Dendritic cell treated with granulocyte-macrophage colony-stimulating factor and Interleukin-4, amounts not matched to agents 40 ng/mL and 50 ng/mL, for 4 days (primary cell): ENCODE measurements around the gene NXN.
"Not testable (repeated sequence)": the region's sequence is repeated elsewhere in the genome, so short reads cannot be mapped to it uniquely, and the experiment has no call there.

ENCODE experiments used
- H3K27ac Mint-ChIP-seq: one replicate; pipeline ENCODE4 v1.8.0; 2022; ENCODE audit warnings: mild to moderate bottlenecking, mixed read lengths
- H3K27me3 Mint-ChIP-seq: one replicate; pipeline ENCODE4 v1.8.0; 2022; ENCODE audit warnings: mild to moderate bottlenecking, mixed read lengths
- H3K36me3 Mint-ChIP-seq: one replicate; pipeline ENCODE4 v1.8.0; 2022; ENCODE audit warnings: low read depth, mixed read lengths
- H3K4me1 Mint-ChIP-seq: one replicate; pipeline ENCODE4 v1.8.0; 2022; ENCODE audit warnings: low read depth, mixed read lengths
- H3K4me3 Mint-ChIP-seq: one replicate; pipeline ENCODE4 v1.8.0; 2022; ENCODE audit warnings: mild to moderate bottlenecking, moderate library complexity, mixed read lengths
- H3K9me3 Mint-ChIP-seq: one replicate; pipeline ENCODE4 v1.8.0; 2022; ENCODE audit warnings: mixed read lengths
- intact Hi-C: fragments of 100-400 bp; cut with micrococcal nuclease; formaldehyde crosslinking; loops from one replicate; pipeline ENCODE4 v1.15.0; 2022

Gene NXN

GRCh38 chr17:917941-918740 lies 61.4 kb downstream of the NXN start:
- peaks cover 18% of the 10 kb centered on the region for H3K27me3 Mint-ChIP-seq
- no peaks in the 10 kb centered on the region for H3K9me3 Mint-ChIP-seq
- no peaks in the 10 kb centered on the region for H3K4me1 Mint-ChIP-seq
- H3K36me3 Mint-ChIP-seq: no peaks in the 10 kb centered on the region
- H3K4me3 Mint-ChIP-seq: no peak overlapping the region
- no peak overlapping the region for H3K27ac Mint-ChIP-seq
- intact Hi-C loops: no loop called here

GRCh38 chr17:917391-917811 lies 62.2 kb downstream of the NXN start:
- intact Hi-C loops: no loop called here
- Mint-ChIP-seq H3K4me3 (no peak overlapping the region), H3K4me1 (no peaks in the 10 kb centered on the region), H3K27me3 (peaks cover 23% of the 10 kb centered on the region), H3K9me3 (no peaks in the 10 kb centered on the region), H3K27ac (no peak overlapping the region), H3K36me3 (no peaks in the 10 kb centered on the region)

GRCh38 chr17:916315-916714 lies 63.3 kb downstream of the NXN start:
- Mint-ChIP-seq H3K4me1 (no peaks in the 10 kb centered on the region), H3K27ac (no peak overlapping the region), H3K27me3 (peaks cover 29% of the 10 kb centered on the region), H3K9me3 (no peaks in the 10 kb centered on the region), H3K4me3 (no peak overlapping the region), H3K36me3 (no peaks in the 10 kb centered on the region)
- intact Hi-C loops: no loop called here

GRCh38 chr17:915538-916201 lies 63.9 kb downstream of the NXN start:
- H3K36me3 Mint-ChIP-seq: no peaks in the 10 kb centered on the region
- no peak overlapping the region for H3K27ac Mint-ChIP-seq
- intact Hi-C loops: no loop called here
- H3K4me3 Mint-ChIP-seq: no peak overlapping the region
- peaks cover 32% of the 10 kb centered on the region for H3K27me3 Mint-ChIP-seq
- H3K9me3 Mint-ChIP-seq: no peaks in the 10 kb centered on the region
- H3K4me1 Mint-ChIP-seq: no peaks in the 10 kb centered on the region

GRCh38 chr17:914561-914960 lies 65.0 kb downstream of the NXN start:
- H3K9me3 Mint-ChIP-seq: no peaks in the 10 kb centered on the region
- H3K36me3 Mint-ChIP-seq: no peaks in the 10 kb centered on the region
- intact Hi-C loops: no loop called here
- H3K27me3 Mint-ChIP-seq: peaks cover 42% of the 10 kb centered on the region
- H3K4me3 Mint-ChIP-seq: no peak overlapping the region
- no peaks in the 10 kb centered on the region for H3K4me1 Mint-ChIP-seq
- no peak overlapping the region for H3K27ac Mint-ChIP-seq

- Mint-ChIP-seq H3K27me3 (peaks cover 52% of the 10 kb centered on the region), H3K4me3 (no peak overlapping the region), H3K4me1 (no peaks in the 10 kb centered on the region), H3K27ac (no peak overlapping the region), H3K9me3 (no peaks in the 10 kb centered on the region), H3K36me3 (no peaks in the 10 kb centered on the region)
- intact Hi-C loops: no loop called here
These were observed 66.4 kb downstream of the NXN start for GRCh38 chr17:913207-913606.

GRCh38 chr17:909642-910323 lies 69.8 kb downstream of the NXN start:
- Mint-ChIP-seq H3K4me3 (no peak overlapping the region), H3K36me3 (no peaks in the 10 kb centered on the region), H3K9me3 (no peaks in the 10 kb centered on the region), H3K4me1 (peaks cover 7% of the 10 kb centered on the region), H3K27me3 (peaks cover 68% of the 10 kb centered on the region), H3K27ac (no peak overlapping the region)
- intact Hi-C loops: no loop called here

- no peak overlapping the region for H3K4me3 Mint-ChIP-seq
- H3K36me3 Mint-ChIP-seq: no peaks in the 10 kb centered on the region
- H3K9me3 Mint-ChIP-seq: no peaks in the 10 kb centered on the region
- peaks cover 79% of the 10 kb centered on the region for H3K27me3 Mint-ChIP-seq
- H3K4me1 Mint-ChIP-seq: peaks cover 7% of the 10 kb centered on the region
- intact Hi-C loops: no loop called here
- H3K27ac Mint-ChIP-seq: no peak overlapping the region
These were observed 71.9 kb downstream of the NXN start for GRCh38 chr17:907725-908124.

GRCh38 chr17:905708-906107 lies 73.9 kb downstream of the NXN start:
- H3K4me1 Mint-ChIP-seq, H3K36me3 Mint-ChIP-seq, intact Hi-C loops, H3K27ac Mint-ChIP-seq, H3K9me3 Mint-ChIP-seq, H3K4me3 Mint-ChIP-seq: not testable (repeated sequence)
- peaks cover 84% of the 10 kb centered on the region for H3K27me3 Mint-ChIP-seq

GRCh38 chr17:903691-904481 lies 75.7 kb downstream of the NXN start:
- no peaks in the 10 kb centered on the region for H3K9me3 Mint-ChIP-seq
- H3K4me1 Mint-ChIP-seq: peaks cover 7% of the 10 kb centered on the region
- no peaks in the 10 kb centered on the region for H3K36me3 Mint-ChIP-seq
- intact Hi-C loops: no loop called here
- H3K4me3 Mint-ChIP-seq: no peak overlapping the region
- peaks cover 82% of the 10 kb centered on the region for H3K27me3 Mint-ChIP-seq
- no peak overlapping the region for H3K27ac Mint-ChIP-seq

- intact Hi-C loops: no loop called here
- no peaks in the 10 kb centered on the region for H3K9me3 Mint-ChIP-seq
- H3K27me3 Mint-ChIP-seq: peaks cover 78% of the 10 kb centered on the region
- no peaks in the 10 kb centered on the region for H3K36me3 Mint-ChIP-seq
- no peak overlapping the region for H3K4me3 Mint-ChIP-seq
- H3K27ac Mint-ChIP-seq: no peak overlapping the region
- peaks cover 9% of the 10 kb centered on the region for H3K4me1 Mint-ChIP-seq
These were observed 77.1 kb downstream of the NXN start for GRCh38 chr17:902463-902862.

GRCh38 chr17:901964-902363 lies 77.6 kb downstream of the NXN start:
- H3K36me3 Mint-ChIP-seq: no peaks in the 10 kb centered on the region
- H3K4me3 Mint-ChIP-seq: no peak overlapping the region

GRCh38 chr17:901191-901950 lies 78.2 kb downstream of the NXN start:
- Mint-ChIP-seq H3K4me3 (no peak overlapping the region), H3K27me3 (peaks cover 80% of the 10 kb centered on the region), H3K9me3 (no peaks in the 10 kb centered on the region), H3K36me3 (no peaks in the 10 kb centered on the region), H3K27ac (no peak overlapping the region), H3K4me1 (peaks cover 15% of the 10 kb centered on the region)
- intact Hi-C loops: no loop called here

More at GRCh38 chr17:901964-902363, 77.6 kb downstream of the NXN start:
- intact Hi-C loops: no loop called here
- Mint-ChIP-seq H3K4me1 (peaks cover 14% of the 10 kb centered on the region), H3K9me3 (no peaks in the 10 kb centered on the region), H3K27ac (no peak overlapping the region), H3K27me3 (peaks cover 80% of the 10 kb centered on the region)
